NCI-H526 treated with DMSO at 0.1 percent for 48 hours (cell line): Measurements from ENCODE around the gene HDAC4.
"Not testable (repeated sequence)": the region's sequence is repeated elsewhere in the genome, so short reads cannot be mapped to it uniquely, and the experiment has no call there.

Source experiments
- DNase-seq: peaks from one replicate; lab custom pipeline; 2025; lab: John Stamatoyannopoulos, UW

HDAC4 gene

DNA sequence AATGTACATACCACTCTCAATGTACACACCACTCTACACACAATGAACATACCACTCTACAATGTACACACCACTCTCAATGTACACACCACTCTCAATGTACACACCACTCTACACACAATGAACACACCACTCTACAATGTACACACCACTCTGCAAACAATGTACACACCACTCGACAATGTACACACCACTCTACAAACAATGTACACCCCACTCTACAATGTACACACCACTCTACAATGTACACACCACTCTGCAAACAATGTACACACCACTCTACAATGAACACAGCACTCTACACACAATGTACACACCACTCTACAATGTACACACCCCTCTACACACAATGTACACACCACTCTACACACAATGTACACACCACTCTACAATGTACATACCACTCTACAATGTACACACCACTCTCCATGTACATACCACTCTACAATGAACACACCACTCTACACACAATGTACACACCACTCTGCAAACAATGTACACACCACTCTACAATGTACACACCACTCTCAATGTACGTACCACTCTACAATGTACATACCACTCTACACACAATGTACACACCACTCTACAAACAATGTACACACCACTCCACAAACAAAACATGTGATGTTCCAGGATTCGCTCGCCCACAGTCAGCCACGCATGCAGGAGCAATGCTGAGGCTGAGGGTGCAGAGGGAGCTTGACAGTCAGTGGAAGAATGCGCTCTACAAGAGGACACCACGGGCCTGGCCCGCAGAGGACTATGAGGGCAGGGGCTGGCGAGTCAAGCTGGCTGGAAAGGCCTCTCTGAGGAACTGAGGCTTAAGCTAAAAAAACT is 118.2 kb downstream of the HDAC4 start:
- DNase-seq = no peak

DNA sequence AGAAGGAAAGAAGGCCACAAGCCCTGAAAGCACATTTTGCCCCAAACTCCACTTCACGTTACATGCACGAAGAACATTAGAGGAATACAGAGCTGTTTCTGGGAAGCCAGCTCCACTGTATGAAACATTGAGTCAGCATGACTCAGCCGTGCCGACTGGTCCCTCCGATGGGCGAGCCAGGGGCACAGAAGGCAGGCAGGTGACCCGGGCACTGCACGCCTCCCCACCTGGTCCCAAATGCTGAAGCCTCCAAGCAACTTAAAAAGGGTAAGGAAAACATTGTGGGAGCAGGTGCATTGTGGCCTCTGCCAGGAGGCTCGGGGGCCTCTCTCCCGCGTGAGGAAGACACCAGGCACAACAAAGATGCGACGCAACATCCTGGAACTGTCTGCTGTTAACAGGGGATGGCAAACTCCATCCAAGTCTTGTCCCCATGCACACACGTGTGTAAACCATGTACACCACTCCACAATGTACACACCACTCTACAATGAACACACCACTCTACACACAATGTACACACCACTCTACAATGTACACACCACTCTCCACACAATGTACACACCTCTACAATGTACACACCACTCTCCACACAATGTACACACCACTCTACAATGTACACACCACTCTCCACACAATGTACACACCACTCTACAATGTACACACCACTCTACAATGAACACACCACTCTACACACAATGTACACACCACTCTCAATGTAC is 120.4 kb downstream of the HDAC4 start:
- DNase-seq = not testable (repeated sequence)

DNA sequence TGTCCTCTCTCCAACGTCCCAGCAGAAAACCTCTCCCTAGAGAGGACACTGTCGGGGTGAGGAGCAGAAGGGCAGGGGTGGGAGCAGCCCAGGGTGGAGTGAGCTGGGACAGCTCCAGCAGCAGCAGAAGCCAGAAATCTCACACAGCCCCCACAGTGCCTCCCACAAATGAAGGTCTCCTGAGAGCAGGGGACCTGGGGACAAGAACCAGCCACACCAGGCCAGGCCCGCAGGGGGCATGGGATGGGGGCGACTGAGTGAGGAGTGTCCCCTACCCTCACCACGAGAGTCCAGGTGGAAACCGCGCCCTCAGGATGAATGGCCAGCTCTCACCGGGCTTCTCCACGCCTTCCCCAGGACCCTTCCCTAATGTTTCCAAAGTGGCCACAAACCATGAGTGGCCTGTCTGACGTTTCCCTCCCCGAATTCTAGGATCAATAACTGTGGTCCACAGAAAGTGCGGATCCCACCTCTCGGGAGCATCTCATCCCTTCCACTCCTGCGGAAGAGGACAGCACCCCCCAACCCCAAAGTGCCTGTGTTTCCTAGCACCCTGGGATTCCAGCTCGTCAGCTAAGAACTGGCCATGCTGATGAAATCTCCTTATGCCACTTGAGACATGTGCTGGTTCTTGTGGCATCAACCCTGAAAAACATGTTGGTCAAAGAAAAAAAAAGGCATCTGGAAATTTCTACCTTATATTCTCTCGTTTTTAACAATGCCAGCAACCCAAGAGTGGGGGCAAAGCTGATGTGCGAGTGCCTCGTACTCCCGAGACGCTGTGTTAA is 121.1 kb downstream of the HDAC4 start:
- no peak for DNase-seq

DNA sequence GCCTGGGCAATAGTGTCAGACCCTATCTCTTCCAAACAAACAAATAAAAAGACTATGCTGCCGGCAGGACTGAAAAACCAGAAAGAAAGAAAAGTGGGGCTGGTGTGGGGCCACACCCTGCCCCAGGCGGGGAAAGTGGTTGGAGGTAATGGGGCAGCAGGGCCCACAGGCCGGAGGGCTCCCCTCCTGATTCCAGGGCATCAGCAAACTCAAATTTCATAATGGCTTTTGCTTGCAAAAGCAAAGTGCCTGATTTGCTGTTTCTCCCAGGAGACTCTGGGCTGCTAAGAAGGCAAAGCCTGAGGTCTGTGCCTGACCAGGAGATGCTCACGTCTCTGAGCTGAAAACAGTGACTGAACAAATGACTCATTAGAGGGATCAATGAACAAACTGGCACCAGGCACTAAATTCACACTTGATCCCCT is 121.9 kb downstream of the HDAC4 start:
- no peak for DNase-seq

DNA sequence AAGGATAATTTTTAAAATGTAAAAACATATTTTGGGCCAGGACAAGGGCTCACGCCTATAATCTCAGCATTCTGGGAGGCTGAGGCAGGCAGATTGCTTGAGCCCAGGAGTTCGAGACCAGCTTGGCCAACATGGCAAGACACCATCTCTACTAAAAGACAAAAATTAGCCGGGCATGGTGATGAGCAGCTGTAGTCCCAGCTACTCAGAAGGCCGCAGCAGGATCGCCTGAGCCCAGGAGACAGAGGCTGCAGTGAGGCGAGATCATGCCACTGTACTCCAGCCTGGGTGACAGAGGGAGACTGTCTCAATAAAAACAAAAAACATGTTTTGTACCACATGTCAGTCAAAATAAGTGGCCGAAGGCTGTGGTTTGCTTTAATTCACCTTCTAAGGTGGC is 122.5 kb downstream of the HDAC4 start:
- no peak for DNase-seq

DNA sequence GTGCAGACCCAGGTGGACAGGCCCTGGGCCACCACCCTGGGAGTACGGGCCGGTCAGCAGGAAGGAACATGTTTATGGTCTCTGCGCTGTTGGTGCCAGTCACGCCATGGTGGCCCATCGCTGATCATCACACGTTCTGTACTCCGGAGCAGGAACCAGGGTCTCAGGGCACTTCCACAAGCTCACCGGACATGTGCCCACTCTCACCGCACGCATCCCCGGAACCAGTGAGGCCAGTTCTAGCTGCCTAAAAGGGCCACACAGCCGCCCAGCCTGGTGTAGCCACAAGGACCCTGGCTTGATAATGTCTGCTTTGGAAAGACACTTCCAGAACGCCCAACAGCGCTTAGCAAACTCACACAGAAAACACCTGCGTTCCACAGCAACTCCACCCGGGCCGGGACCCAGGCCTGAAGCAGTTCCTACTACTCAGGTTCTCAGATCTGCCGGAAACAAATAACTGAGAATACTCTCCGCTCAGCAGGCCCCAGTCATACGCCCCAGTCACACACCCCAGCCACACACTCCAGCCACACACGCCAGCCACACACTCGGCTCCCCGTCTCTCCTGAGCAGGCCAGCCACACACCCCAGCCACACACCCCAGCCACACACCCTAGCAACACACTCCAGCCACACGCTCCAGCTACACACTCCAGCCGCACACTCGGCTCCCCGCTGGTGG is 123.3 kb downstream of the HDAC4 start:
- no peak for DNase-seq

DNA sequence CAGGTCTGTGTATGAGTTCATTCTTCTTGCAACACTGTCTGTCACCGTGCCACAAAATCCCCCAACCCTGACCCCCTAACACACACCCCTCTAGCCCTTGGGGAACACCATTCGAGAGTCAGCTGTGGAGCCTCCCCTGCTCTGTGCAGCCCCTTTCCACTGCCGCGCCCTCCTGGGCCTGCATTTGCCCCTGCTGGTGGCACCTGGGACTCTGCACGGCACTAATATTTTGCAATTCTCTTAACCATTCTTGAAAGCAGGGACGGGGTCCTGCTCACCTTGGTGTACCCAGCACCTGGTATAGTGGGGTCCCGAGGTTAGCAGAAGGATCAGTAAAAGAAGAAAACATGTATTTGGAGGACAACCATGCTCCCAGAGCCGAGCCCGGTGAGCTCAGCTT is 124.0 kb downstream of the HDAC4 start:
- no peak for DNase-seq

DNA sequence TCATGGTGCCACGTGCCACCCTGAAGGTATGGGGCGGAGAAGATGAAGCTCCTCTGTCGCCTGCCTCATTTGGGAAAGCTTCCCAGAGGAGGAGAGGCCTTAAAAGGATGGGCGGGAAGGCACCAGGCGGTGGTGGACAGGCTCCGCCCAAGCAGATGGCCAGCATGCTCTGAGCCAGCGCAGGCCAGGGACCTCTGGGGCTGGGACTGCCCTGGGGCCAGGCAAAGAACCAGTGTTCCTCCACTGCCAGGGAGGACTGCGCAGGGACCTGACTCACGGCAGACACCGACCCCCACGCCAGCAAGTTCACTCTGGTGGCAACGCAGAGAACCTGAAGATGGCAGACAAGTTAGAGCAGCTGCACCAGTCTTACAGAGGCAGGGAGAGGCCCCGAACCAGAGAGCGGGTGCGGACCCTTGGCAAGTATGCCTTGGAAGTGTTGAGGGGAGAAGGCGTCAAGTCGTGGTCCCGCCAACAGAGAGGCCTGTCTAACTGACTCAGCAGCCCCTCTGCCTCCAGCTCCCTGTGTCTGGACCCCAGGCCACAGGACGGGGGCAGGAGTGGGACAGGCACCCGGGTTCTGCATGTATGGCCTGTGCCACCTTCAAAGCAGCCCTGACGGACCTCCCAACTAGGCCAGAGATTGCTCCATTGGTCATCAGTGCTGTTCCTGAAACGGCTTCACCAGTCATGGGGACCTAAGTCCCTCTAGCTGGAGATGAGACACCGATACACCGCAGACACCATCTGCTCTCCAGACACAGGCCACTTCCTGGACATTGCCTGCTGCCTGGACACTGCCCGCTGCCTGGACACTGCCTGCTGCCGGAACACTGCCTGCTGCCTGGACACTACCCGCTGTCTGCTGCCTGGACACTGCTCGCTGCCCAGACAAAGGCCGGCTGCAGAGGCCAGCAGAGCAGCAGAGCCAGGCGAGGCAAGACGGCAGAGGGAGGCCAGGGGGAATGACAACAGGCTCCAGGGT is 124.7 kb downstream of the HDAC4 start:
- DNase-seq = no peak

DNA sequence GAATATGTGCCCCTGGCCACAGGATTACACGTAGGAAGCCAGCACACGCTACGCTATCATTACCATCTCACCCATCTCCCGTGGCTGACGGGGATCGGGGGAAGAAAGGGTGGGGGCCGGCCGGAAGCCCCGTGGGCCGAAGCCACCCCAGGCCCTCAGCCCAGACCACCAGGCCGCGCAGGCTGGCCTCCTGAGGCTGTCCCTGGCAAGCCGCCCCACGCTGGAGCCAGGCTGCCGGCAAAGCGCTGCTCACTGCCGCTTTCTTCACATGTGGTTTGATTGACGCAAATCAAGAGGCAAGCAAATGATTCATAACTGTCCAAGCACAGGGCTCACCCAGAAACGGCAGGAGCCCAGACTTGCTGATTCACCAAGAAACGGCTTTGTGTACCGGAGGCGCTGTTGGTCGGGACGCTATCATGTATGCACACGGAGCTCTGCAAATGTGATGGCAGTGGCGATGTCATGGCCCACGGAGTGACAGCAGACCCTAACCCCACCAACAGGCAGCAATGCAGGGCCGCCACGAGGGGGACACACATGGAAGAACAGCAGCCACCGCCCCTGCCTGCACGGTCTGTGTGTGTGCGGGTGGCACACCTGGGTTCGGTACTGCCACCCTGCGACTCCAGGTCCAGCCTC is 125.7 kb downstream of the HDAC4 start:
- peak; percentile 67 for DNase-seq

DNA sequence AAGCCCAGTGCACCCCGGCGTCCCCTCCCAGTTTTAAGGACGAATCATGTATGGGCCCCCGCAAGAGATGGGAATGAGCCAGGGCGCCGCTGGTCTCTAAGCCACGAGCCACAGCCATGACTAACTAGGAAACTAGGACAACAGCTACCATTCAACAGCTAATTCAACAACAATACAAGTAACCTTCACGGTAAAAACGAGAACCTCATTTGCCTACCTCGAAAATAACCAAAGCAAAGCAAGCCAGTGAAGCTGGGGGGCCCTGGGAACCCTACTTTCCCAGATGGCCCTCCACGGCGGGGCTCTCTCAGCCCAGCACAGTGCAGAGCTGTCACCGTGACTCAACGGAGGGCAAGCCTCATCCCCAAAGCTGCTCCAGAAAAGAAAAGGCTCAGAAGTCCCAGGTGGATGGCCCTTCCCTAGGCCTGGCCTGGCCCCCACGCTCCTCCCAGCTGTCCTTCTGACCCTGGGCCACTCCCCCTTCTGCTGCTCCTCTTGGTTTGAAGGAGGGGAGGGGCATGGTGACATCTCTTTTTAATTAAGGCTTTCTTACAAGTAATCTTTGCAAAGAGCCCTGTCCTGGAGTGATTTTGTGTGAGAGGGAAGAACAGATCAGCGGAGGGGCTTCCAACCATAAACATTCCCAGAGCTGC is 126.3 kb downstream of the HDAC4 start:
- peak; percentile 54 for DNase-seq

DNA sequence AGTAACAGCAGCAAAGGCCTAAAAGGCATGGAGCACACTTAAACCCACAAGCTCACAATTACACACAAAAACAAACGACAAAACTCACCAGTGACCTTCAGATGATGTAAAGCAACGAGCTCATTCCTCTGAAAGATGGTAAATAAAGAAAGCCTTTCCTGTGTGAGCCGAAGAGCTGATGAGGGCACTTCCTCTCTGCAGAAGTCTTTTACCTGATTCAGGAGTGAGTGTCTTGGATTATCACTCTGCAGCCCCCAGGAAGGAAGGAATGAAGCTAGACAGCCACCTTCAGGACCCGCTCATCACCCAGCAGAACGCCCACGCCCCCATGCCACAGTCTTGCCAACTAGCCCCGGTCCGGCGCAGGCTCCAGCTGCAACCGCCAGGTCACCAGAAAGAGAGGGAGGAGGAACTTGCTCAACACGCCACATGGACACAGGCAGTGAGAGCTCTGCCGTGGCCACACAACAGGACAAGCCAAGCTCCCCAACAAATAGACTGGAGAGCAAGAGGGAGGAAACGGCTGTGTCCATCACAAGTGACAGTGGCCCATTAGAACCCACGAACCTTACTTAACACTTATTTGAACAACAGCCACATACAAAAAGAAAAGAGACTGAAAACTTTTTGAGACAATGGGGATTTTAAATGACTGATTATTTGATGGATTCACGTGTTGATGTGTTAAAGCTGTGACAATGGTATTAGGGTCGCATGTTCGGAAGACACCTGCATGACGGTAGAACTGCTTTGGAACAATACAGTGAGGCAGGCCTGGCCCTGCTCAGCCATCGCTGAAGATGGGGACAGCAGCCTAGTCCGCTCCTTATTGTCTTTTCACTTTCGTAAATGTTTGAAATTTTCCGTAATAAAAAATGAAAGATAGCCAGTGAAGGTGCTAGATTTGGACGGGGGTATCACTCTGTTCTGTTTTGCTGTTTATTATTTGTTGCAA is 127.3 kb downstream of the HDAC4 start:
- DNase-seq = no peak

DNA sequence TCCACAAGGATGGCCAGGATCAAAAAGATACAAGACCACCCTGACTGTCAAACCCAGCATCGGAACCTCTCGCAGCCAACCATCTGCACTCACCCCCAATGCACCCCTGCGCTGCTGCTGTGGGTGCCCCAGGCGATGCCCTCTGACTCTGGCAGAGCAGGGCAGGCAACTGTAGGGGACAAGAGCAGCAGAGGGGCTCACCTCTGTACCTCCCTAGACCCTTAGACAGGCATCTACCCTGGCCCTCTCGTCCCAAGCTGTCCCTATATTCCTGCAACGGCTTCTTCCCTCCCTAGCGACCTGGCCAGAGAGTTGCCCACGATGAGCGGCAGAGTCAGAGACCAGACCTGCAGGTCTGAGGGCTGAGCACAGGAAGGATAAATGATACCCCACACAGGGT is 128.2 kb downstream of the HDAC4 start:
- DNase-seq = no peak

DNA sequence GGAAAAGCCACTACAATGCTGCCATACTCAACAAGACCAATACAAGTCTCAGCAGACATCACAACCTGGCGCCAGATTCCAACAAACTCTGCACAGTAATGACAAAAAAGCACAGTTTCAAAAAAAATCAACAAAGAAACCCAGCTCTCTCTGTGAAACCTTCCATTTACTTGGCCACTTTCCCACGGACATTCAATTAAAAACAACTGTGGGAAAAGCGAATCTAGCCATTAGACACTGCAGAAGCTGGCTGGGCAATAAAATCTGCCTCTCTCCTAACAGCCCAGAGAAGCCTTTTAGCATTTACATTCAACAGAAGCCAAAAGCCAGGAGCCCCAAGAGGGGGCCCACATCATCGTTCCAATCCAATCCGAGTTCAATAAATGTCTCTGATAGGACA is 128.9 kb downstream of the HDAC4 start:
- no peak for DNase-seq

DNA sequence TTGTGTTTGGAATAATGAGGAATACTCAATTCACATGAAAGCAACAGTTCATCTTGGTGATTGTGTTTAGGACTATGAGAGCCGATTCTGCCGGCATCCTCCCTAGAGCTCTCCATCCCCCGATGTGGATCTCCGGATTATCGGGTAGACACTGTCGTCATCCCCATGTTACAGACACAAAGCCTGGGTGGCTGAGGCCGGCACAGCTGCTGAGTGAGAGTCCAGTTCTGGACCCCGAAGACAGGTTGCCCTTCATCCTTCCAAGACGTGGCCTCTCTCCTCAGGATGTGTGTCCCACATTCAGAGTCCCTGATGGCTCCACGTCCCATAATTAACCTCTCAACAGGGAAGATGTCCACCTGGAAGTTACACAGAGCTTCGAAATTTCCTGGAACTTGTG is 129.3 kb downstream of the HDAC4 start:
- no peak for DNase-seq

DNA sequence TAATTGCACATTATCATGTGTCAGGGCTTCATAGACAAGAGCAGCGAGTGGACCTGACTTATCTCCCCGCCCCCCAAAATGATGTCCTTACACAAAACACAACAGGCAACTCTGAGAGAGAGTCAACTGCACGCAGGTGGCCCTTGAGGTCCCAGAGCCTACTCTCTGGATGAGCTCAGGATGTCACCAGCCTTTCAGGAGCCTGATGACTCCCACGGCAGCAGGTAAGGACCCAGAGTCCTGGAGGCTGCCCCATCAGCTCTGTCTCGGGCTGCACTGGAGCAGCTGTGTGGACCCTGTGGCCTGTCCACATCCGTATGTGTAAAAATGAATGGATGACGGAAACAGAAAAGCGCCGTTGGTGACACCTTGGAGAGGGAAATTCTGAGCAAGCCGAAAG is 130.9 kb downstream of the HDAC4 start:
- DNase-seq = no peak

DNA sequence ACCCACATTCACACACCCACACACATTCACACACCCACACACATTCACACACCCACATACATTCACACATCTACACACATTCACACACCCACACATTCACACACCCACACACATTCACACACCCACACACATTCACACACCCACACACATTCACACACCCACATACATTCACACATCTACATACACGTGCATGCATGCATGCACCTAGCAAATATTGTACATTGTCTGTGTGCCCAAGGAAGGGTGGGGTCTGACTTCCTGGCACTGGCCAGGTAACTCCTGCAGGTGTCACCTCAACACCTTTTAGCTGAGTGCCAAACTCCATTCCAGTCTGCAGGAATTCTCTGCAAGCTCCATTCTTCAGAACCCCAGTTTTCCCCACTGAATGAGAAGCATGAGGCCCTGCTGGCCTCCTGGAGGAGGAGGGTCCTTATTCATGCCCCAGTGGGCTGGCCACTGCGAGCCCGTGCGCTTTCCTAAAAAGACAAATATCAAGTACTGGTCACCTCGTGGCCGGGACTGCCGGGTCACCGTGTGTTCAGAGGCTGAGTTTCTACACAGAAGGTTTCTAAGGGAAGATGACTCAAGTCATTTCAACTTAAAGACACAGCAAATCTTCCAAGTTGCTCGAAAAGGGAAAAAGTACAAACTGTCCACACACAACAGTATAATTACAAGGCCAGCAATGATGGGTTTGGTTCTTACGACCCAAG is 131.5 kb downstream of the HDAC4 start:
- no peak for DNase-seq

DNA sequence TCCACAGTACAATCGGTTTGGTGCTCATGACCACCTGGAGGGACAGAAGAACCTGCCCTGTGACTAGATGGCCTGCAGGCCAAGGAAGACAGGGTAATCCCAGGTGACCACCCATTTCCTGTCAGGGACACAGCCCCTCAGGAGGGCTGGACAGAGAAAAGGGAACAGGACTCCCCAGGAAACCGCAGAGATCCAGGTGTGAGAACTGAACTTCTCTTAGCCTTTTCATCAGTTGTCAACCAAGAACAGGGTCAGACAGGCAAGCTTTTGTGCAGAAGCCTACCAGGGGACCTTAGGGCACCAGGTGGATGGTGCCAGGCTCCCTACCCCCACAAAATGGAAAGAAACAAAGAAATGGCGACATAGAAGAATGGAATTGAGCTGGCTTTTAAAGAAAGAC is 132.3 kb downstream of the HDAC4 start:
- DNase-seq = no peak

DNA sequence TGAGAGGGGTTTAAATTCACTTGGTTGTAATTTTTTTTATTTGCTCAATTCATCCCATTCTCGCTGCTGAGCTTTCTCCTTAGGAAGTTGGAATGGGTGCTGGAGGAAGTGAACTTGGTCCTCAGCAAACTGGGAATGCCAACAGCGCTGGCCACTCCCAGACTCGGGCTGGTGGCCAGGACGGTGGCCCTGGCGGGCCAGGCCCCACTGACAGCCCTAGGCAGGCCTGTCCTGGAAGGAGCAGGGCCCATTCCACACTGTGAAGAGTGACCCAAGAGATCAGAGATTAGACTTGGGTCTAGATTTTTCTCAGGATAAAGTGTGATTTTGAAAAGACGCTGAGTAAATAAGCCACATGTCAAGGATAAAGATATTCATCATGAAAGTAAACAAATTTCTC is 132.7 kb downstream of the HDAC4 start:
- DNase-seq = no peak
